BJ (cell line): ENCODE measurements around the gene MADD. TPM values are rescaled to one million over a fixed set of nuclear protein-coding genes. Genes with fewer than 3 reads are reported as not detected.

Source experiments
- CTCF ChIA-PET: fragments of 350-600 bp; formaldehyde crosslinking; extraction: SDS; loops from one replicate; lab custom pipeline; 2021; ENCODE audit warnings: antibody characterized with exemption, inconsistent platforms; lab: Yijun Ruan, JAX
- POLR2A ChIA-PET: fragments of 300-600 bp; sonication (Branson Sonifier 250); formaldehyde crosslinking; extraction: SDS; loops from one replicate; lab custom pipeline; 2021; ENCODE audit warnings: antibody characterized with exemption; lab: Charles Lee
- DNase-seq: peaks from one replicate; pipeline ENCODE4 v3.0.0-alpha.2; 2011; ENCODE audit warnings: low read depth
- H3K27me3 ChIP-seq: 2 replicates; pipeline ENCODE4 v1.6.0; 2011; ENCODE audit warnings: low read length; ENCODE audit not compliant: control insufficient read depth, insufficient read depth
- H3K36me3 ChIP-seq: 2 replicates; pipeline ENCODE4 v1.5.1; 2011; ENCODE audit warnings: low read length; ENCODE audit not compliant: control insufficient read depth, insufficient read depth
- H3K4me3 ChIP-seq: 2 replicates; pipeline ENCODE4 v1.5.1; 2011; ENCODE audit warnings: low read depth, mild to moderate bottlenecking, control low read depth, low read length
- CTCF ChIP-seq: IDR thresholded peaks from 2 replicates; pipeline ENCODE4 v1.5.1; 2011; ENCODE audit warnings: low read depth, mild to moderate bottlenecking, control low read depth, inconsistent platforms, low read length, moderate library complexity; ENCODE audit not compliant: insufficient read depth
- polyA plus RNA-seq: library from polyadenylated mRNA; depleted of rRNA; stranded (reverse); fragments of >200 nt; gene quantifications from 2 replicates; pipeline ENCODE4 v1.2.3, GENCODE V29; 2011

MADD gene
- polyA plus RNA-seq, 1 experiment, result 19.8 TPM

- CTCF ChIA-PET, result interaction anchor here (0.8 to 3.9 kb wide), 13 partner anchors 8 to 242 kb away, joined by 3 to 52 read pairs (median 11); partner anchors contain the start of gene SLC39A13
- TF ChIP-seq CTCF, result no peak
- POLR2A ChIA-PET, result no interaction called here
- Histone ChIP-seq H3K4me3 (no peak overlapping the region), H3K36me3 (no peaks in the 10 kb centered on the region), H3K27me3 (no peaks in the 10 kb centered on the region)
- no peak for DNase-seq
Observed at GRCh38 chr11:47375020-47375419, 105.1 kb downstream of the MADD start.

GRCh38 chr11:47375546-47376085, 105.7 kb downstream of the MADD start:
- POLR2A ChIA-PET, result no interaction called here
- TF ChIP-seq CTCF, result no peak
- no peak for DNase-seq
- Histone ChIP-seq H3K27me3 (no peaks in the 10 kb centered on the region), H3K4me3 (no peak overlapping the region), H3K36me3 (no peaks in the 10 kb centered on the region)
- CTCF ChIA-PET, result interaction anchor here (3.6 to 3.7 kb wide), 2 partner anchors 17 to 35 kb away, joined by 32 to 37 read pairs; partner anchors contain the start of gene SLC39A13

GRCh38 chr11:47376107-47376524, 106.2 kb downstream of the MADD start:
- DNase-seq, result no peak
- Histone ChIP-seq H3K4me3 (no peak overlapping the region), H3K27me3 (no peaks in the 10 kb centered on the region), H3K36me3 (no peaks in the 10 kb centered on the region)
- CTCF ChIA-PET, result no interaction called here
- POLR2A ChIA-PET, result no interaction called here
- TF ChIP-seq CTCF, result no peak

GRCh38 chr11:47376525-47377371, 106.8 kb downstream of the MADD start:
- H3K36me3 ChIP-seq, result no peaks in the 10 kb centered on the region
- 0 out of 2 replicates have a peak, but pooled peaks have one; percentile 3 for TF ChIP-seq CTCF
- no peak for DNase-seq
- no peak overlapping the region for H3K4me3 ChIP-seq
- ChIA-PET CTCF (interaction anchor here (0.6 kb wide), 1 partner anchor 23 kb away, joined by 3 read pairs; no protein-coding TSS in a partner anchor), POLR2A (no interaction called here)
- no peaks in the 10 kb centered on the region for H3K27me3 ChIP-seq

- ChIA-PET CTCF (no interaction called here), POLR2A (no interaction called here)
- no peak overlapping the region for H3K4me3 ChIP-seq
- TF ChIP-seq CTCF, result no peak
- no peaks in the 10 kb centered on the region for H3K27me3 ChIP-seq
- no peak for DNase-seq
- H3K36me3 ChIP-seq, result no peaks in the 10 kb centered on the region
Observed at GRCh38 chr11:47377571-47378009, 107.7 kb downstream of the MADD start.
